GM10266 (cell line): Measurements from ENCODE around the gene KIF25.

Experiments used
- DNase-seq: peaks from one replicate; pipeline ENCODE4 v3.0.0; 2012; ENCODE audit errors: extremely low spot score
- CTCF ChIP-seq: IDR thresholded peaks from 2 replicates; pipeline ENCODE4 v1.5.1; 2012; ENCODE audit warnings: mild to moderate bottlenecking, low read depth; ENCODE audit not compliant: control insufficient read depth, insufficient read depth; ENCODE audit errors: missing control alignments

Gene KIF25

DNA sequence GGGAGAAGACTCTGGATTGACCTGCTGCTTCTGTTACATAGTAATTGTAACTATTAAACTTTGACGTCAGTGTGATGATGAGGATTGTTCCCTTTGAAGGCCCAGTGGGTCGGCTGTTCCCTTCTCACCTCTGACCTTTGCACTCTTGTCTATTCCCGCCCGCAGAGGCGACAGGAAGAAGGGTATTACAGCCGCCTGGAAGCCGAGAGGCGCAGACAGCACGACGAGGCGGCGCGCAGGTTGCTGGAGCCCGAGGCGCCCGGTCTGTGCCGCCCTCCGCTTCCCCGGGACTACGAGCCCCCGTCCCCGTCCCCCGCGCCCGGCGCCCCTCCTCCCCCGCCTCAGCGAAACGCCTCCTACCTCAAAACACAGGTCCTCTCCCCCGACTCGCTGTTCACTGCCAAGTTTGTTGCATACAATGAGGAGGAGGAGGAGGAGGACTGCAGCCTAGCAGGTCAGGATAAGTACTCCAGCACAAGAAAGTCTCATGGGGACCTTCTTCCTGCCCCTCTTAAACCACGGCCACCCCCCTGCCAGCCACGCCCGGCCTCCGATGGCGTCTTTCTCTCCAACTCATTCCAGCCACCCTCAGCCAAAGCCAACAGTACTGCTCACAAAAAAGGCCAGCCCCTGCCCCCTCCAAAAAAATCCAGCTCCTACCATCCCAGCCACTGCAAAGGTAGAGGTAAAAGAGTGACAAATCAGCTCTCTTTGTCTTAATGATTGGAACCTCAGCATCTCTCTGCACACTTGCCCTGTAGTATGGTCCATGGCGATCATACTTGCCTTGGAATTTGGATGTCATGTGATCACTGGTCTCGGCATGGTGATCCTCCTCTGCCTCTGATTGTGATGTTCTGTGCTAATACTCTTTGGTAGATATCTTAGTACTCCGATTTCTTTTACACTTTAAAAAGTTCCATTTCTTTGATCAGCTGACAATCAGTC, 31.6 kb upstream of the KIF25 start:
- DNase-seq, result no peak

GRCh38 chr6:167966540-167966905, 30.9 kb upstream of the KIF25 start:
- no peak for DNase-seq
- TF ChIP-seq CTCF, result no peak

More for the DNA sequence above, 31.6 kb upstream of the KIF25 start:
- no peak for TF ChIP-seq CTCF

- peak; percentile 39 for TF ChIP-seq CTCF
- DNase-seq, result no peak
Measured at GRCh38 chr6:167968091-167968490, 29.4 kb upstream of the KIF25 start.

- TF ChIP-seq CTCF, result no peak
Measured at GRCh38 chr6:167970230-167970629, 27.2 kb upstream of the KIF25 start.

DNA sequence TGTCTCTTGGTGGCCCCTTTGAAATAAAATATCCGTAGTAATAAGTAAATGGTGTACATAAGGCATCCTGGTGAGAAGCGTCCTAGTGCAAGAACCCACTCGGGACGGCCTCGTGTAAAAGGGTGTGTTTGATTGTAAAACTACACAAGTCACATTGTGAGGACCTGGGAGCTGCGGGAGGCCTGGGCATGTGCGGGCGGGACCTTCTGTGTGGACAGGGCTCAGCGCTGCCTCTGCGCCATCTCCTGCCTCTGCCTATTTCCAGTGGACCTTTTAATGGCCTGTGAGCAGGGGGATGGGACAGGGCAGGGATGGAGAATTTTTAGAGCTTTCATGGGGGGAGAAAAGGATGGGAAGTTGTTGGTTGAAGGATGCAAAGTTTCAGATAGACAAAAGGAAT, 25.3 kb upstream of the KIF25 start:
- TF ChIP-seq CTCF, result no peak
- DNase-seq, result no peak

More at GRCh38 chr6:167970230-167970629, 27.2 kb upstream of the KIF25 start:
- DNase-seq, result no peak

- DNase-seq, result no peak
- TF ChIP-seq CTCF, result no peak
Measured at GRCh38 chr6:167973148-167973885, 24.2 kb upstream of the KIF25 start.
